Iris pigment epithelial cell (primary cell): ENCODE measurements around the gene KCNV2.

Source experiments
- DNase-seq: peaks from one replicate; pipeline ENCODE4 v3.0.0-alpha.2; 2011; ENCODE audit warnings: low read depth

The KCNV2 gene

DNA sequence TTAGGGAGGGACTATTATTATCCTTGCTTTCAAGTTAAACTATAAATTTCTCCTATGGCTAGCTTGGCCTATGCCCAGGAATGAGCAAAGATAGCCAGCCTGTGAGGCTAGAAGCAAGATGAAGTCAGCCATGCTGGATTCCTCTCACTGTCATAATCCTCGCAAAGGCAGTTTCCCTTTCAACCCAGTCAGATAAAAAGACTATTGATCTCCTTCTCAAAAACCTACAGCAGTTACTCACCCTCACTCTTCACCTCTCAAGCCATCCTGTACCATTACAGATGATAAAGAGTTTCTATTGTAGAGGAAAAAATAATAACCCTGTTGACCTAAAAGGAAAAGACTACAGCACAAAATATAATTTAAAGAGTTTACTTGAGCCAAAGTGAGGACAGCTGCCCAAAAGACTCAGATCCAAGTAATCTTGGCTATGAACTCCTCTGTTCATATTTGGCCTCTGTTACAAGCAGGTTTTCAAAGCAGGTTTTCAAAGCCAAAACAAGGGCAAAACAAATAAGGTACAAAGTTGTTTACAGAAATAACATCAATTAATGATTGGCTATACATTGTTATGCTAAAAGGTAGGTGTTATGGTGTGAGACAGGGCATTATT lies 41.7 kb downstream of the KCNV2 start:
- DNase-seq, result peak; percentile 44

DNA sequence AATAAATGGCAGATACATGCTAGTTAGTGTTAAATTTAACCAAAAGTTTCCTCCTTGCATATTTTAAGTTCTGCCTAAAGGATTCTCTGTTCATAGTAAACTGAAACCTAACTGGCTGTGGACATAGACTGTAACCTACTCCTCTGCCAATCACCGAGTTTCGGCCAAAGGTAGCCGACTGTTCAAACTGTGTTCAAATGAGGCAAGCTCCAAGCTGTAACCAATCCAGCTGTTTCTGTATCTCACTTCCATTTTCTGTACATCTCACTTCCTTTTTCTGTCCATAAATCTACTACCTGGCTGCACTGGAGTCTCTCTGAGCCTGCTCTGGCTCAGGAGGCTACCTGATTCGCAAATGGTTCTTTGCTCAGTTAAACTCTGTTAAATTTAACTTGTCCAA lies 44.1 kb downstream of the KCNV2 start:
- no peak for DNase-seq

DNA sequence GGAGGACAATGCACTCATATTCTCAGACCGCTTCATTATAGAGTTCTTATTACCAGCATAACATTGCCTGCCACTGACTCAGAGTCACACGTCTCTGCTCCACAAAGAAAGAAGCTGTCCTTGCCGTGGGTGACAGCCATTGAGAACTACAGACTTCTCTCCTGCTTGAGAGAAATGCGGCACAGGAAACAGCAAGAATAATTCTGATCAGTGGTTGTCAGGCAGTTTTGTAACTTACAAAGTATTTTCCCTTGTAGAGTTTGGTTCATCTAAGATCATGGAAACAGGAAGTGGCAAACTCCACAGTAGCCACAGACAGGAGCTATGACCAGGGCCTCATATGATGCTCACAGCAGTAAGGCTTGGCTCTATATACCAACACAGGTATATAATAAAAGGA lies 47.0 kb downstream of the KCNV2 start:
- DNase-seq, result peak; percentile 68

DNA sequence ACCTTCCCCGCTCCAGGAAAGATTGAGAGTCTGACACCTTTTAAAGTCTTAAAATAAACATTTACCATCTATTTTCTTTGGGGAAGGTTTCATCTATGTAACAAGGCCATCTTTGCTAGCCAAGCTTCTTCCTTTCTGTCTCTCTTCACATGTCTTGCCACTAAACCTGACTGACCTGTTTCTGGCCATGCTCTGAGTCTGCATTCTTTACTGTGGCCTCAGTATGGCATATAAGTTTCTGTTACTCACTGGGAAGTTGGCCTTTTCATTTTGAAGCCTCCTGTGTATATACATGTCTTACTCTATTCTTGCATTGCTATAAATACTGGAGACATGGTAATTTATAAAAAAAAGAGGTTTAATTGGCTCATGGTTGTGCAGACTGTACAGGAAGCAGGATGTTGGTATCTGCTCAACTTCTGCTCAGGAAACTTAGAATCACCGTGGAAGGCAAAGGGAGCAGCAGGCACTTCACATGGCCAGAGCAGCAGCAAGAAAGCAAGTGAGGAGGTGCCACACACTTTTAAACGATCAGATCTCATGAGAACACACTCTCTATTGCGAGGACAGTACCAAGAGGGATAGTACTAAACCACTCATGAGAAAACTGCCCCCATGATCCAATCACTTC lies 48.1 kb downstream of the KCNV2 start:
- no peak for DNase-seq

DNA sequence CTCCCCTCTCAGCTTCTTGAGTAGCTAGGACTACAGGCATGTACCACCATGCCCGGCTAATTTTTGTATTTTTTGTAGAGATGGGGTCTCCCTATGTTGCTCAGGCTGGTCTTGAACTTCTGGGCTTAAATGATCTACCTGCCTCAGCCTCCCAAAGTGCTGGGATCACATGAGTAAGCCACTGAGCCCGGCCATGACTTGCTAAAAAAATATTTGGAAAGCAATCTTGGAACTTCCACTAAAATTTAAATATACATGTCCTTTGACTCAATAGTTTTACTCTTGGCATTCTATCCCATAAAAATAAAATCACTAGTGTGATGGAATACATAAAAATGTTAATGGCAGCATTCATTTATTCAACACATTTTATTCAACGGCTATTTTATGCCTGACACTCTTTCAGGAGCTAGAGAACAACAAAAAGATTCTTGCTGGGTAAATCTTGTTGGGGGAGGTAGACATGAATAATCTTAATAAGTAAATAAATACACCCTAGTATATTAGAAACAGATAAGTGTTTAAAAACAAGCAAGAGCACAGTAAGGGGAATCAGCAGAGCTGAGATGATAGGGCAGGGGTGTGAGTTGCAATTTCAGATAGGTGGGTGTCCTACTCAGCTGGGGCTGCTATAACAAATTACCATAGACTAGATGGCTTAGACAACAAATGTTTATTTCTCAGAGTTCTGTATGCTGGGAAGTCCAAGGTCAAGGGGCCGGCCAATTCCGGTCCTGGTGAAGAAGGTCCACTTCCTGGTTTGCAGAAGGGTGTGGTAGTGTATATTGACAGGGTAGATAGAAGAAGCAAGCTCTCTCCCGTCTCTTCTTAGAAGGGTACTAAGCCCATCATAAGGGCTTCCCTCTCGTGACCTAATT lies 50.7 kb downstream of the KCNV2 start:
- DNase-seq, result no peak

DNA sequence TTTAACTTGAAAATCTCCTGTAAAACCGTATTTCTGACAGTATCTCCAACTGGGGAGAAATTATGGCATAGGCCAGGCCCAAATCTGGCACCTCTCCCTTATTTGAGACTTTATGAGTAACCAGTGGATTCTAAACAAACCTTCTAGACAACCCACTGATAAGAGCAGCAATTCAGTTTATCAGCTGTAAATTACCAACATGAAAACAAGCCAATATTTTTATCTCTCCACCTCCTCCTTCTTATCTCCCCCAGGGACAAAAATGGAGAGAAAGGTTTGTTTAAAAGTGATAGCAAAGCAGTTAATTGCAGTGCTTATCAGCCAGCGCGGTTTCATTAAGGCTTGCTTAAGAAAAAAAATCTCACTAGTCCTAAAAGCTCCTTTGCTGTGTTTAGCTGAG lies 53.8 kb downstream of the KCNV2 start:
- DNase-seq, result no peak

DNA sequence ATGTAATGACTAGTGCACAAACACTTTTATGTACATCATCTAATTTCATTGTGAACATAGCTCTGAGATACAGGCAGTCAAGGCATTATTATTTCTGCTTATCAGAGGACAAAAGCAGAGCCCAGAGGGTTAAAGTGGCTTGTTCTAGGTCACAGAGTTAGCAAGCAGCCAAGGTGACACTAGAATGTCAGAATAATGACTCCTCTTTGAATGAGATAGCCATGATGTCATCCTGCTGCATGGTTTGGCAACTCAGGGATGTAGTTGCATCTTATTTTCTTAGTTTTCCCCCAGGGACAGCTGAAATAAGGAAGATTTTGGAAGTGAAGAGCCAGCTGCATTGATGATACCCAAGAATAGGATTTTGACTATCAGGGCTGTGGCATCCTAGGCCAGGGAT lies 54.4 kb downstream of the KCNV2 start:
- no peak for DNase-seq

DNA sequence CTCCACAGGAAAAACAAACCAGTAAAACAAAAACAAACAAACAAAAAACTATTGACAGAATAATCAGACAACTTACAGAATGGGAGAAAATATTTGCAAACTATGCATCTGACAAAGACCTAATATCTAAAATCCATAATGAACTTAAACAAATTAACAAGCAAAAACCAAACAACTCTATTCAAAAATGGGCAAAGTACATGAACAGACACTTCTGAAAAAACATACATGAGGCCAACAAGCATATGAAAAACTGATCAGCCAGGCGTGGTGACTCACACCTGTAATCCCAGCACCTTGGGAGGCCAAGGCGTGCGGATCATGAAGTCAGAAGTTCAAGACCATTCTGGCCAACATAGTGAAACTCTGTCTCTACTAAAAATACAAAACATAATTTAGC lies 60.1 kb downstream of the KCNV2 start:
- no peak for DNase-seq

DNA sequence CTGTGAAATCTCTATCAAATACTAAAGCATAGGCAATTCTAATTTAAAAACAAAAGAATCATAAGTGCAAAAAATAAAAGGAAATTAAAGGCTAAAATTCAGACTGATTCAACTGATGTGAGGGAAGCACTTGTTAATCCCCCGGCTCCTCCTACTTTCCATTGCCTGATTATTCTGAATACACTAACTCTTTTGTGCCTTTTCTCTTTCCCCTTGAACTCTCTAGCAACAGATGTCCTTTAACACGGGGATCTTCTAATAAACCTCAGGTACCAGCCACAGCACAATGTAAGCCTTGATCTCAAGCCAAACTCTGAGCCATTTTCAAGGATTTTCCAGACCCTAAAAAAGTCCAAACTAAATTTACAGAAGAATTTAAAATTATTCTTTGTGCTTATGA lies 61.5 kb downstream of the KCNV2 start:
- DNase-seq, result no peak
